B cell (primary cell): Measurements from ENCODE around the gene CHRNA5. TPM values are rescaled to one million over a fixed set of nuclear protein-coding genes. Genes with fewer than 3 reads are reported as not detected.
"Not testable (repeated sequence)": the region's sequence is repeated elsewhere in the genome, so short reads cannot be mapped to it uniquely, and the experiment has no call there.

Source experiments
- ATAC-seq: fragments of 200-7000 bp; cut with Tn5 transposase; one replicate; pipeline ENCODE4 v1.10.0; 2021; ENCODE audit warnings: low read depth, mild to moderate bottlenecking, moderate number of reproducible peaks, moderate library complexity
- CTCF ChIA-PET: fragments of 350-600 bp; sonication (Branson Sonifier 250); formaldehyde crosslinking; loops from one replicate; lab custom pipeline; 2021; ENCODE audit warnings: antibody characterized with exemption, inconsistent platforms; lab: Charles Lee
- POLR2A ChIA-PET: fragments of 350-600 bp; sonication (Branson Sonifier 250); formaldehyde crosslinking; loops from one replicate; lab custom pipeline; 2021; ENCODE audit warnings: antibody characterized with exemption; lab: Charles Lee
- DNase-seq: peaks from one replicate; pipeline ENCODE4 v3.0.0; 2013
- H2AFZ ChIP-seq: 2 replicates; pipeline ENCODE4 v1.6.1; 2012; ENCODE audit warnings: mild to moderate bottlenecking, low read depth, low read length; ENCODE audit not compliant: insufficient read depth, poor library complexity, severe bottlenecking
- H3K27ac ChIP-seq, 2 donors: 1 replicate in 1 of 2; 2 replicates in 1 of 2; pipeline ENCODE4 v1.5.1; 2012 to 2013; ENCODE audit warnings: low read length in 2 of 2, mild to moderate bottlenecking in 2 of 2, moderate library complexity in 1 of 2
- H3K27me3 ChIP-seq, 4 experiments: fragments of 200-600 bp in 1 of 4; sonication (generic) in 1 of 4; replicated peaks in 1 of 4; 1 replicate in 2 of 4; 2 replicates in 2 of 4; pipeline versions ENCODE4 v1.6.1 to v1.7.0; 2013 to 2016; ENCODE audit warnings: low read length in 3 of 4, mild to moderate bottlenecking in 2 of 4, mixed read lengths in 1 of 4, moderate library complexity in 1 of 4; ENCODE audit not compliant: insufficient read depth in 4 of 4, control insufficient read depth in 3 of 4; ENCODE audit errors: control extremely low read depth in 1 of 4
- H3K36me3 ChIP-seq, 2 experiments: replicated peaks in 1 of 2; 1 replicate in 1 of 2; 2 replicates in 1 of 2; pipeline versions ENCODE4 v1.6.1 to v1.7.1; 2013; ENCODE audit warnings: low read length in 1 of 2; ENCODE audit not compliant: insufficient read depth in 2 of 2, control insufficient read depth in 1 of 2; ENCODE audit errors: control extremely low read depth in 1 of 2, extremely low read depth in 1 of 2
- H3K4me1 ChIP-seq, 2 donors: fragments of 200-600 bp in 1 of 2; sonication (generic) in 1 of 2; 1 replicate in 1 of 2; 2 replicates in 1 of 2; pipeline versions ENCODE4 v1.5.1 to v1.6.1; 2013 to 2017; ENCODE audit warnings: low read length in 2 of 2; ENCODE audit not compliant: control insufficient read depth in 2 of 2, insufficient read depth in 2 of 2
- H3K4me2 ChIP-seq: replicated peaks from 2 replicates; pipeline ENCODE3; 2012; ENCODE audit warnings: mild to moderate bottlenecking, low read depth, low read length; ENCODE audit not compliant: poor library complexity, severe bottlenecking
- H3K4me3 ChIP-seq, 5 experiments: fragments of 200-600 bp in 1 of 5; sonication (generic) in 1 of 5; 1 replicate in 3 of 5; 2 replicates in 2 of 5; pipeline versions ENCODE4 v1.5.1 to v1.7.0; 2011 to 2016; ENCODE audit warnings: low read length in 4 of 5, mild to moderate bottlenecking in 4 of 5, low read depth in 2 of 5, control low read depth in 1 of 5, moderate library complexity in 1 of 5; ENCODE audit not compliant: insufficient read depth in 1 of 5; ENCODE audit errors: control extremely low read depth in 1 of 5, extremely low read depth in 1 of 5
- H3K79me2 ChIP-seq: fragments of 200-600 bp; sonication (generic); one replicate; pipeline ENCODE4 v1.6.0; 2016; ENCODE audit warnings: low read length; ENCODE audit not compliant: control insufficient read depth, insufficient read depth
- H3K9ac ChIP-seq: fragments of 200-600 bp; sonication (generic); 2 replicates; pipeline ENCODE4 v1.6.1; 2017; ENCODE audit warnings: mild to moderate bottlenecking, low read length, moderate library complexity
- H3K9me3 ChIP-seq, 3 donors: one replicate each; pipeline versions ENCODE4 v1.6.1 to v1.7.1; 2013; ENCODE audit warnings: low read length in 2 of 3; ENCODE audit not compliant: control insufficient read depth in 2 of 3, insufficient read depth in 1 of 3; ENCODE audit errors: control extremely low read depth in 1 of 3
- H4K20me1 ChIP-seq: 2 replicates; pipeline ENCODE4 v1.6.0; 2012; ENCODE audit warnings: mild to moderate bottlenecking, low read length; ENCODE audit not compliant: insufficient read depth, control insufficient read depth, poor library complexity, severe bottlenecking
- H3K27ac Mint-ChIP-seq: one replicate; pipeline ENCODE4 v1.8.0; 2021; ENCODE audit warnings: mixed read lengths
- H3K27me3 Mint-ChIP-seq: one replicate; pipeline ENCODE4 v1.8.0; 2021; ENCODE audit warnings: mixed read lengths
- H3K4me1 Mint-ChIP-seq: one replicate; pipeline ENCODE4 v1.8.0; 2021; ENCODE audit warnings: mixed read lengths
- H3K4me3 Mint-ChIP-seq: one replicate; pipeline ENCODE4 v1.8.0; 2021; ENCODE audit warnings: mixed read lengths
- H3K9me3 Mint-ChIP-seq: one replicate; pipeline ENCODE4 v1.8.0; 2022; ENCODE audit warnings: mixed read lengths; ENCODE audit not compliant: insufficient read depth
- CTCF ChIP-seq: fragments of 200-600 bp; IDR thresholded peaks from one replicate; pipeline ENCODE4 v1.8.0; 2022; ENCODE audit warnings: antibody characterized with exemption, mild to moderate bottlenecking
- EZH2 ChIP-seq: IDR thresholded peaks from 2 replicates; pipeline ENCODE4 v1.6.1; 2012; ENCODE audit warnings: borderline replicate concordance, low read depth, mild to moderate bottlenecking, moderate library complexity, low read length; ENCODE audit not compliant: insufficient read depth, poor library complexity, severe bottlenecking
- WGBS: methylation state at CpG from one replicate; pipeline ENCODE4 v1.1.5; 2013; ENCODE audit warnings: missing lambda C conversion rate; ENCODE audit not compliant: insufficient coverage; 5-methylcytosine and 5-hydroxymethylcytosine counted together
- intact Hi-C: fragments of 100-400 bp; cut with micrococcal nuclease; formaldehyde crosslinking; loops from one replicate; pipeline ENCODE4 v1.10.0; 2022
- polyA plus RNA-seq: library from polyadenylated mRNA; depleted of rRNA; stranded (reverse); fragments of >200 nt; gene quantifications from 2 replicates; pipeline ENCODE4 v1.2.3, GENCODE V29; 2012
- total RNA-seq, 2 donors: library from RNA; stranded (reverse); fragments of 120-200 nt in 1 of 2; gene quantifications; 1 replicate in 1 of 2; 2 replicates in 1 of 2; pipeline versions ENCODE4 v1.2.3 to v1.2.4, GENCODE V29; 2013 to 2022

Gene CHRNA5
- total and polyA plus RNA-seq, 2 donors (not counting 1 experiment from before 2014, with no cell fraction given) = 0.09 to 1.2 TPM

GRCh38 chr15:78605201-78605600 is 39.9 kb downstream of the CHRNA5 start:
- no peaks in the 10 kb centered on the region for H3K79me2 ChIP-seq
- H3K27me3 ChIP-seq = peaks cover 0 to 8% (median 1%) of the 10 kb centered on the region in 4 experiments
- no peak overlapping the region for H3K4me3 Mint-ChIP-seq
- no peaks in the 10 kb centered on the region for H3K36me3 ChIP-seq
- intact Hi-C loops = no loop called here
- H3K9me3 Mint-ChIP-seq = no peaks in the 10 kb centered on the region
- ChIA-PET POLR2A (no interaction called here), CTCF (interaction anchor here (2.7 kb wide), 1 partner anchor 11 kb away, joined by 6 read pairs; no protein-coding TSS in a partner anchor)
- H3K27ac ChIP-seq = no peak overlapping the region
- no peak overlapping the region for H3K4me3 ChIP-seq
- DNase-seq = no peak
- no peaks in the 10 kb centered on the region for H4K20me1 ChIP-seq
- no peak overlapping the region for H3K27ac Mint-ChIP-seq
- no peak overlapping the region for H3K9ac ChIP-seq
- H3K27me3 Mint-ChIP-seq = peaks cover 28% of the 10 kb centered on the region
- H2AFZ ChIP-seq = no peak overlapping the region
- no peak overlapping the region for H3K4me2 ChIP-seq
- H3K9me3 ChIP-seq = no peaks in the 10 kb centered on the region
- no peaks in the 10 kb centered on the region for H3K4me1 ChIP-seq
- 98% methylated on average over 5 of the region's 5 CpGs for WGBS
- ATAC-seq = no peak
- H3K4me1 Mint-ChIP-seq = no peaks in the 10 kb centered on the region
- TF ChIP-seq CTCF (no peak), EZH2 (no peak)

GRCh38 chr15:78605680-78606079 is 40.4 kb downstream of the CHRNA5 start:
- POLR2A ChIA-PET = no interaction called here
- Histone ChIP-seq H4K20me1 (no peaks in the 10 kb centered on the region), H3K27ac (no peak overlapping the region), H3K9ac (no peak overlapping the region), H3K79me2 (no peaks in the 10 kb centered on the region), H3K4me3 (no peak overlapping the region), H3K36me3 (no peaks in the 10 kb centered on the region), H3K4me2 (no peak overlapping the region), H3K9me3 (no peaks in the 10 kb centered on the region), H3K27me3 (peaks cover 0 to 8% (median 1%) of the 10 kb centered on the region in 4 experiments), H2AFZ (no peak overlapping the region), H3K4me1 (no peaks in the 10 kb centered on the region)
- Mint-ChIP-seq H3K27me3 (peaks cover 28% of the 10 kb centered on the region), H3K27ac (no peak overlapping the region), H3K4me1 (no peaks in the 10 kb centered on the region), H3K4me3 (no peak overlapping the region), H3K9me3 (no peaks in the 10 kb centered on the region)
- TF ChIP-seq EZH2 (no peak), CTCF (no peak)
- DNase-seq = no peak
- no peak for ATAC-seq
- 85% methylated on average over 4 of the region's 4 CpGs for WGBS
- CTCF ChIA-PET = interaction anchor here (2.7 kb wide), 1 partner anchor 10 kb away, joined by 6 read pairs; no protein-coding TSS in a partner anchor
- intact Hi-C loops = no loop called here

- H3K9ac ChIP-seq, POLR2A ChIA-PET, H3K4me3 ChIP-seq, DNase-seq, ATAC-seq, H3K9me3 Mint-ChIP-seq, H3K27ac ChIP-seq, intact Hi-C loops, H3K4me2 ChIP-seq, H3K27me3 ChIP-seq, H3K27ac Mint-ChIP-seq, H3K4me1 Mint-ChIP-seq, CTCF ChIA-PET, H3K4me3 Mint-ChIP-seq, H2AFZ ChIP-seq, H3K9me3 ChIP-seq, H3K4me1 ChIP-seq, H4K20me1 ChIP-seq, H3K79me2 ChIP-seq, H3K36me3 ChIP-seq: not testable (repeated sequence)
- WGBS = no CpG with 5 or more reads among the region's 3 CpGs
- H3K27me3 Mint-ChIP-seq = peaks cover 12% of the 10 kb centered on the region
Observed at GRCh38 chr15:78609551-78609950, 44.2 kb downstream of the CHRNA5 start.
